IMR-90 (cell line): ENCODE measurements around the gene PF4V1.

ENCODE experiments used
- CEBPB ChIP-seq: IDR thresholded peaks from 2 replicates; pipeline ENCODE4 v1.6.1; 2012; ENCODE audit warnings: low read depth, low read length, improper control_type of control experiment
- CTCF ChIP-seq: conservative IDR thresholded peaks from 2 replicates; pipeline ENCODE4 v1.5.1; 2012; ENCODE audit warnings: mild to moderate bottlenecking, low read depth, low read length, improper control_type of control experiment
- MAZ ChIP-seq: IDR thresholded peaks from 2 replicates; pipeline ENCODE4 v1.6.1; 2012; ENCODE audit warnings: low read depth, mild to moderate bottlenecking, low read length, improper control_type of control experiment, moderate library complexity, borderline replicate concordance
- MXI1 ChIP-seq: IDR thresholded peaks from 2 replicates; pipeline ENCODE4 v1.6.1; 2012; ENCODE audit warnings: low read depth, mild to moderate bottlenecking, low read length, moderate library complexity, borderline replicate concordance
- POLR2A ChIP-seq: IDR thresholded peaks from 2 replicates; pipeline ENCODE4 v1.6.1; 2012; ENCODE audit warnings: mild to moderate bottlenecking, low read depth, low read length
- RAD21 ChIP-seq: IDR thresholded peaks from 2 replicates; pipeline ENCODE4 v1.6.1; 2012; ENCODE audit warnings: low read length, improper control_type of control experiment
- USF2 ChIP-seq: fragments of 150-350 bp; IDR thresholded peaks from 2 replicates; pipeline ENCODE4 v1.6.1; 2017; ENCODE audit warnings: mild to moderate bottlenecking, antibody characterized with exemption, low read length, low read depth

- TF ChIP-seq CTCF (no peak), POLR2A (no peak), RAD21 (no peak), MXI1 (no peak), CEBPB (no peak), USF2 (no peak), MAZ (no peak)
Observed at GRCh38 chr4:73870768-73871167, 17.7 kb downstream of the PF4V1 start.
